RPMI8226 (cell line): ENCODE measurements around the gene PARP6.

Source experiments
- DNase-seq: peaks from one replicate; pipeline ENCODE4 v3.0.0-alpha.2; 2015

Gene PARP6

DNA sequence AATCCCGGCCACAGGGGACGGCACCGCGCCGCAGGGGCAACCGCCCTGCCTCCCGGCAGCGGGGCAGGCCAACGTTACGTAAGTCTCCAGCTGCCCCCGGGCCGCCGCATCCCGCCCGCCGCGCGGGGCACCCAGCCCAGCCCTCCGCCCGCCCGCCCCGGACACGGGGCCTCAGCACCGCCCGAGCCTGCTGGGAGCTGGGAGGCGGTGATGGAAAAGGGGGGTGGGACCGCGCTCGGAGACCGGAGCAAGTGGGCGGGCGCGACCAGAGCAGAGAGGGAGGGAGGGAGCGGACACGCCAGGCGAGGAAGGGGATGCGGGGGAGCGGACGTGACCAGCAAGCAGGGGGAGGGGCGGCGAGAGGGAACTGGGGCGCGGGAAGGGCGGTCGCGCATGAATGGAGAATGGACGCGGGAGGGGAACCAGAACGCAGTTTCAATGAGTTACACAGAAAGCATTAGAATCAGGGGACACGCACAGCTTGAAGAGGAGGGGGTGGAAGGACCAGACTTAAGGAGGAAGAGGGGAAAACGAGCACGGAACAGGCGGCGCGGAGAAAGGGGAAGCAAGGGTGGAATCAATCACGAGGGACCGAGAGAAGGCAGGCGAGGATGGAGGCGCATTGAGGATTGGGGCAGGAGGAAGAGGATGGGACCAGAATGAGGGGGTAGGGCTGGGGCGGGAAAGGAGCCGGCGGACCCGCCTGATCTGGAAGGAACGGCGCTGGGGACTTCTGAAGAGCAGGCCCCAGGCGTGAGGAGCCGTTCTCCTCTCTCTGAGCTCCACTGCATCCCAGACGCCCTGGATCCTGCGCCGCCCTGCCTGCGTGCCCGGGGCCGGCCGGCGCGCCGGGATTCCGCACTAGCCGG lies 41.9 kb downstream of the PARP6 start:
- DNase-seq, result peak; percentile 86

DNA sequence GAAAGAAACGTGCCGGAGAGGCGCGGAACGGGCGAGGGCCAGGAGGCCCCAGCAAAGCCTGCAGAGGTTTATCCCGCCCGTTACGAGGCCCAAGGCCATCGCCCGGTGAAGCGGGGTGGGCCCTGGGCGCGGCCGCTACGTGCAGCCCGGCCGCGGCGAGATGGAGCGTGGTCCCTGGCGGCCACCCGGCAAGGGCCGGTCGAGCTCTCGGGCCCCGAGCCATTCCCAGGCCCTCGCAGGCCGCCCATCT lies 42.5 kb downstream of the PARP6 start:
- DNase-seq, result no peak

DNA sequence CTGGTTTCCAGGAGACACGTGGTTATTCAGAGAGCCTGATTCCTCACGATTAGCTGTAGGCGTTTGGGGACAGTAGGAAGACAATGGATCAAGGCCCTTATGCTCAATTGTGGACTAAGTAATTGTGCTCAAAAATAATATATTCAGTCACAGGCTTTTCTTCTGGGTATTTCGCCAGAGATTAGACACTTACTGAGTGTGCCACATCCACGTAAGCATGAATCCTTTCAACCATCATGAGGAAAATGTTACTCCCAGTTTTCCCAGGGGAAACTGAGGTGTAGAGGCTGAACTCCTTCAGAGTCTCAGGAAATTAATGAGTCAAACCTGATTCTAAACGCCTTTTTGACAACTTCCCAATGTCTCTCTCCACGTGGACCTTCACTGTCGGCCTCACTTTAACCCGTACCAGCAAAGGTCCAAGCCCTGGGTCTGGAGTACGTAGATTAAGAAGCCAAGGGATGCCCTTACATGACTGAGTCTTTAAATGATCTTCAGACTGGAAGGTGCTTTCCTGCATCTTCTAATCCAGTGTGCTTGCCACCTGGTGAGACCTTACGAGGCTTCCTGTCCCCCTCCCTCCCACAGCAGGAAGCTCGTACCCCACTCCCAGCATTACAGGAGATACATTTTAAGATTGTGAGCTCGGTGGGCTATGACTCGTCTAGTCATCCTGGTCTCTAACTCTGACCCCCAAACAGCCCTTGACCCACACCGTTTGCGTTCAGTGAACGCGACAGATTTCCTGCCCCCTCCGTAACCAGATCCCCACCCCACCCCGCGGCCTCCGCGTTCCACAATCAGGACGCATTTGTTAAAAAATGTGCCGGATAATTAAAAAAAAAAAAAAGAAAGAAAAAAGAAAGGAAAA lies 43.0 kb downstream of the PARP6 start:
- DNase-seq, result peak; percentile 54

DNA sequence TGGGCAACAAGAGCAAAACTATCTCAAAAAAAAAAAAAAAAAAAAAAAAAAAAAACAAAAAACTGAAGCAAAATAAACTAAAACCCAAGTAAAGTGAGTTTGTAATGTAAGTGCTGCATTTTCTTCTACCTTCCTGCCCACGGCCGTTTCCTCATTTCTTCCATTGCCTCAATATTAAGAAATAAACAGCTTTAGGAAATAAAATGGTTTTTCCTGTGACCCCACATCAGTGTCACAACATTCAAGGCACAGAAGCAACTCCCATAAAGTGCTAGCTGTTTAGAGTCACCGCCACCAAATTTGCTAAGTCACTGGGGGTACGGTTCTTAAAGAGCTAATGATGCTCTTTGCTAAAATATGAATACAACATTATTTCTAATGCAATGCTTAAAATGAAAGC lies 44.6 kb downstream of the PARP6 start:
- no peak for DNase-seq

DNA sequence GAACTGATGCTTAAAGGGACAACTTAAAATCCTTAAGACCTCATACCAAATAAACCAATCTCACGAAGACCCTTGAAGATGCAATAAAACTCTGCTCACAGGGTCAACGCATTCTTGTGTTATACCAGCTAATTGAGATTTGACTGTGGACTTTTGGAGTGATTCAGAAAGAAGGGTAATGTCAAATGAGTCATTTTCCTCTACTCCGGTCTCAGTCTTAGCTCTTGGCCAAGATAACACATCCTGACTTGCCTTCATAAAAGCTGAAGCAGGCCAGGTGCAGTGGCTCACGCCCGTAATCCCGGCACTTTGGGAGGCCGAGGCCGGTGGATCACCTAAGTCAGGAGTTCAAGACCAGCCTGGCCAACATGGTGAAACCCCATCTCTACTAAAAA lies 45.2 kb downstream of the PARP6 start:
- peak; percentile 60 for DNase-seq

DNA sequence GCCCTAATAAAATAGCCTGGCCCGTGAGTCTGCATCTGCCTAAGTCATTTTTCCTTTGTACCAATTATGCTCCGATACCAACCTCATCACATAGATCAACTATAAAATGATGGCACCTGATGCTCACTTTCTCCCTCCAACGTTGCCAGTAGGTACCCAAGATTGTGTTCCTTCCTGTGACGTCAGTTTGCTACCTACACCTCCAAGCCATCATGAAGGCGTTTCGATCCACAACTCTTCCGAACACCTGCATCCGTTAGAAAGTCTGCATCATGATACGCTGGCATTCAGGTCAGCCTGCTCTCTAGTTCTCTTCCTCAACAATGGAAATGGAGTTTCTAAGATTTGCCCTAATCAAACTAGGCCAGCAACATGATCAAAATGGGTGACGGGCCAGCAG lies 49.1 kb downstream of the PARP6 start:
- no peak for DNase-seq

DNA sequence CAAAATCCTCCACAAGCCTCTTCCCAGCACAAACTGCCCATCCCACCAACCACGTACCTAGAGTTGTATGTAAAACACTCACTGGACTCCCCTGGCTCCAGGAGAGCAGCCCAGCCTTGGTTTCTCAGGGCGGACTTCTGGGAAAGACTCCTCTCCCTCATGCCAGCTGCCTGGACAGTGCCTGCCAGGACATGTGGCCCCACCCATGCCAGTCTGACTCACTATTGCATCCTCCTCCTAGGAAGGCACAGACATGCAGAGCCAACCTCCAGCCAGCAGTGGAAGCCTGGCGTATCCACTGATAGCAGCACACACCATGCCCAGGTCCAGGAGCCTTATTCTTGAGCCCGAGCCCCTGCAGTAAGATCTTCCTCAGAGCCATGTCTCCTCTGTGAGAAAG lies 50.0 kb downstream of the PARP6 start:
- DNase-seq, result no peak

DNA sequence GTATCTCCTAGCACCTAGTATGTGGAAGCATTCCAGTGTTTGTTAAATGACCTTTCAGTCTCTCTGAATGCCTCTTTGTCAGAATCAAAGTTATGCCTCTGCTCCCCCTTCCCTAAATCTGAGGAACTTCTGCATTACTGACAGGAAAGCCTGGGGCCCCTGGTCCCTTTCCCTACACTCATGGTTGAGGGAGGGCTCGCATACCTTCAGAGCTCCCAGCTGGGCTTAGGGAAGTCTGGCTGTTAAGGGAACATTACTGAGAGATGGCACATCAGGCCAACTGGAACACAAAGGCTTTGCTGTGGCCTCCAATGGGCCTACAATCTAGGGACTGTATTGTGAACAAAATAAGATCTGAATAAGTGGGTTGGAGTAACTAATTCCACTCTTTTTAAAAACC lies 51.7 kb downstream of the PARP6 start:
- DNase-seq, result no peak

DNA sequence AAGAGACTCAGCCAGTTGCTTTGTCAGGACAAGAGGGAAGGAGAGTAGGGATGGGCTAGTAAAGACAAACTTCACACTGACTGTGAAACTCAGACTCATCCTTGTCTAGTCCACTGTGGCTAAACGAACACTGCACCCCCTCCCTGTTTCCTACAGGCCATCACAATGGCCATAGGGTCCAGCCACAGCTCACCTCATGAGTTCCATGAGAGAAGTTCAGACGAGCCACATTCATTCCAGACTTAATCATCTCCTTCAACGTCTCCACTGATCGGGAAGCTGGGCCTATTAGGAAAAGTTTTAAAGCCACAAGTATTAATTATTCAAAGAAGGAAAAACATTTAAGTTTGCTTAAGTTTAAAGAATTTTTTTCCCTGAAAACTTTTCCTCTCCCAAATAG lies 55.1 kb downstream of the PARP6 start:
- no peak for DNase-seq

DNA sequence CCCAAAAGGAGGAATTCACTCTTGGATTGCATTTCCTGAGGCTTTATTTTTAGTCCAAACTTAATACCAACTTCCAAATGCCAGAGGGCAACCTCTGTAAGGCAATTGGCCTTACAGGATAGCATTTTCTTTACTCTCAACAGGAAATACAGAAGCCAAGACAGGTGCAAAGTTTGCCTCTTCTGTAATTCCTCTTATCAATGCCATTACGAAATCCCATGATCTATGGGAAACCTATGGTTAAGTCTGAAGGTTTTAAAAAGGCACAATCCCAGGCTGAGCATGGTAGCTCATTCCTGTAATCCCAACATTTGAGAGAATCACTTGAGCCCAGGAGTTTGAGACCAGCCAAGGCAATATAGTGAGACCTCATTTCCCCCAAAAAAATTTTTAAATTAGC lies 56.3 kb downstream of the PARP6 start:
- DNase-seq, result no peak

DNA sequence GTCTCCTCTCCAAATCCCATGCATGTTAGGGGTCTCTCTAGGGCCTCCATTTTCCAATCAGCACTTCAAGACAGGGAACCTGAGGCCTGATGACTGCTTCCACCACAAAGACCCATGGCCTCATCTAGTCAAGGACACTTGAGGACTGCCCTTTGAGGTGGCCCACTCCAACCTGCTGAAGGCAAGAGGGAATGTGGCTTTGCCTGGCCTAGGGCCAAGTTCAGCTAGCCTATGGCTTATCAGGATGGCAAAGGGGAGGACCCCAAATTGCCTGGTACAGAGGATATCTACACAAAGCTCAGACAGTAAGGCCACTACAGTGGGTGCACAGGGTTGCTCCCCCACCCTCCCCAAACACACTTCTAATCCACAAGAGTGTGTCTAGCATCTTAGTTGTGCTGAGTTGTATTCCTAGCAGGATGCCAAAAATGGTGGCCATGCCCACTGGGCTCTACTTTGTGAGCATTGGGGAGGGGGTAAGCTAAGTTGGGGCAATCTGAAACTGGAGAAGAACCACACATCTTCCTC lies 64.7 kb downstream of the PARP6 start:
- no peak for DNase-seq

DNA sequence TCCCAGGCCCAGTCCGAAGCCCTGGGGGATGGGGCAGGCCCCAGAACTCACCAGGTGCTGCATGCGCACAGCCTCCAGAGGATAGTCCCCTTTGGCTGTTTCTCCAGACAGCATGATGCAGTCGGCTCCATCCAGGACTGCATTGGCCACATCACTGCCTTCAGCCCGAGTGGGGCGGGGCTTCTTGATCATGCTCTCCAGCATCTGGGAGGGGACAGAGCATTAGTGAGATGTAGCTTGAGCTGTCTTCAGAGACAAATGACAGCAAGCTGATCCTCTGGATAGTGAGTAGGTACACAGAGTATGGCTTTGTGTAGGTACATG lies 65.7 kb downstream of the PARP6 start:
- DNase-seq, result no peak

DNA sequence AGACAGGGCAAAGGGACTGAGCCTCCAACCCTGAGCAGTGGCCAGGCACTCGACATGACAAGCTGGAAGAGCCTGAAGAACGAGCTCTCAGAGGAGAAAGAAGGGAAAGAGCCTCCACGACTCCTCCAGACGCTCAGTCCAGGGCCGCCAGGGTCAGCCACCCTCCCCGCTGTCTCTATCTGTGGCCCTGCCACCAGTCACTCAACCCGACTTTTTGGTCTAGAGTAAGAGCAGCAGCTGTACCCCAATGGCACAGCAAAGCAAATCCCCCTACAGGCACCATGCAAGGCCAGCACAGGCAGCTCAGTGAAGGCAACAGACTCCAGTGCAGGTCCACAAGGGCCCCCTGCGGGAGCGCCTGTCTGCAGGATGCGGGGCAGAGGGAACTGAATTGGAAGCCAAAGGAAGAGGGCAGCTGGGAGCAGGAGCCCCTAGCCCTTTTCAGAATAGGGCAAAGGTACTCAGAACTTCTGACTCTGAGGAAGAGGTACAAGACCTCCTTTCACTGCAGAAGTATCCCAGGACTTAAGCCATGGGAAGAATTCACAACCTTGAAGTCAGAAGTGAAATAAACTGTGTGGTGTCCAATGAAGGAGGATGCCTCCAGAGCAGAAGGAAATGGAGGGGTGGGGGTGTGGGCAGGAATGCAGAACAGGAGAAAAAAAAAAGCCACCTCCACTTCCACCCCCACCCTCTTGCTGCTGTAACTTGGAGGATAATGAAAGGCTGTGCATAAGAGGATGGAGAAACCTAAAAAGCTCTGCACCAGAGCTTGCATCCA lies 66.3 kb downstream of the PARP6 start:
- no peak for DNase-seq

DNA sequence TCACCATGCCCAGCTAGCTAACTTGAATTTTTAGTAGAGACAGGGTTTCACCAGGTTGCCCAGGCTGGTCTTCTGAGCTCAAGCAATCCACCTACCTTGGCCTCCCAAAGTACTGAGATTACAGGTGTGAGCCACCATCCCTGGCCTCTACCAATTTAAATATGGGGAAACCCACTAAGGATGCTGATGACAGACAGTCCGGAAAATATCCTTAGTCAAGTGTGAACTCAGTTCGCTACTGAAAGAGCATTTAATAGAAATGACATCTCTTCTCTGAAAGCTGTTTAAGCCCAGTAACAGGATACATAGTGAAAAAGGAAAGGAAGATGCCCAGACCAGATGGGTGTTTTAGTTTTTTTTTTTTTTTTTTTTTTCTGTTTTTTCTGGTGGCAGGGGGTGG lies 67.1 kb downstream of the PARP6 start:
- no peak for DNase-seq

DNA sequence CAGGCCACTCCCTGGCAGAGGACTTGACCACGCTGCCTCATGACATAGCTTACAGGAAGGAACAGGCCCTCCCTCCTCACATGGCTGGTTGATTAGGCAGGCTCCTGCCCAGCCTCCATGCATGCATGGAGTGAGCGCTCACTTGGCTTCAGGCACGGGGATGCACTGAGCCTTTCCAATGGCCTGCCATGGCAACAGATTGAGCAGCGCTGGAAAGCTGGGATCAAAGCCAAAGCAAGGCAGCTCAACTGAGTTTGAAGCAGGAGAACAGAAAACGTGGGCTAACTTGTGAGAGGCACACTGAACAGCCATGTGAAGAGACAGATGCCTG lies 68.9 kb downstream of the PARP6 start:
- DNase-seq, result no peak

DNA sequence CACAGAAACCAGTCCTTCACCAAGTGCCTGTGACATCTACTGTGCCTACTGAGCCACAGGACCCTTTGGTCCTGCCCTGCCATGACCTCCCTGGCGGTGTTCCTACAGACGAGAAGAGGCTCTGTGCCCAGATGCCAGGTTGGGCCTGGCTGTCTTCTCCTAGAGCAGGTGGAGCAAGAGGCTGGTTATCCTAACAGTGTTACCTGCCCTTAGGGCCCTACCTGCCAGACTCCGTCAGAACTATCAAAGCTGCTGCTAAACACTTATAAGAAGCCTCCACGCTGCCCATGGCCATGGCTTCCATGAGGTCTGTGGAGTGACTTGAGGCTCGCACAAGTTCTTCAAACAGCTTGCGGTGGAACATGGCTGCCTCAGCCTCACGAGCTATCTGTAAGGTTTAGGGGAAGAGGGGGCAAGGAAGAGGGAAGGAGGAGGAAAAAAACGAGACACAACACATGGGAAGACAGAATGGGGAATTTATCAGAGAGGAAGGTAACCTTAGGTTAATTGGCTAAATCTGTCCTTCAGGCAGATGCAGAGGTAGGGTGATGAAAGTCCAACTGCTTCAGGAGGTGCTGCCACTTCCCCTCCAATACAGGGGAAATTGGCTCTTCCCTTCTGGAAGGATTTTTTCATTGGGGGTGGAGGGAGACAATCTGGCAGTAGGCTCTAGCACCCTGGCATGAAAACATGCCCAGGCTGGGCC lies 69.4 kb downstream of the PARP6 start:
- no peak for DNase-seq

DNA sequence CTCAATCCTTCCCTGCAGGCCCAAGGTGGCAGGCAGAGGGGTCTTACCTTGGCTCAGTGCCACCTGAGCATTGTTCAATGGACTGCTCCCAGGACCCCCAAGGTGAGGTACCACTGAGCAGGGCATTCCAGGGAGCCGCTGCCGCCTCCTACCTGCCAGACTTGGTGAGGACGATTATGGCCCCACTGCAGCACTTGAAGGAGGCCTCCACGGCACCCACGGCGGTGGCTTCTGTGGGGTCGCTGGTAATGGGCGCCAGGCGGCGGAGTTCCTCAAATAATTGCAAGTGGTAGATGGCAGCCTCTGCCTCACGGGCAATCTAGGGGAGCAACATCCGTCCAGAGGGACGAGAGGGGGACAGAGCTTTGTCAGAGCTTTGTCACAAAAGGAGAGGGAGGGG lies 70.1 kb downstream of the PARP6 start:
- no peak for DNase-seq

DNA sequence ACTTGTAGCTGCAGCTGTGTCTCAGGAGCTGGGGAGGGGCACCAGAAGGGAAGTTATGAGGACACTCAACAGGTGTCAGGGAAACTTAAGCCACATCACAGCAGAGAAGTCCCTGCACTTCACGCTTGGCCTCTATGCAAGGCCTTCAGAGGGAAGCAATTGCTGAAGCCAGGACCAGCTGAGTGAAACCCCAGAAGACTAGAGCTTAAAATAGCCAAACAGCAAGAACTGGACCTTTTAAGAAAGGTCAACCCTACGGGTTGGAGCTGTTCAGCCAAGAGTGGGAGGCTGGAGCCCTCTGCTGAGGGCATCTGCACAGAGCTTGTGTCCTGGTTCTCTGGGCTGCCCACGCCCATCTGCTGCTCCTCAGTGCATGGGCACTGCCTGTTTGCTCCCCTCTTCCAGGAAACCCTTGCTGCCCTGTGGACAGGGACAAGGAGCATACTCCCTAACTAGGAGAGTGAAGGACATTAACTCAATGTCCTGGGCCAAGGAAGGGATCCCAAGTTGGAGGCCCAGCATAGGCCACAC lies 70.9 kb downstream of the PARP6 start:
- peak; percentile 46 for DNase-seq

DNA sequence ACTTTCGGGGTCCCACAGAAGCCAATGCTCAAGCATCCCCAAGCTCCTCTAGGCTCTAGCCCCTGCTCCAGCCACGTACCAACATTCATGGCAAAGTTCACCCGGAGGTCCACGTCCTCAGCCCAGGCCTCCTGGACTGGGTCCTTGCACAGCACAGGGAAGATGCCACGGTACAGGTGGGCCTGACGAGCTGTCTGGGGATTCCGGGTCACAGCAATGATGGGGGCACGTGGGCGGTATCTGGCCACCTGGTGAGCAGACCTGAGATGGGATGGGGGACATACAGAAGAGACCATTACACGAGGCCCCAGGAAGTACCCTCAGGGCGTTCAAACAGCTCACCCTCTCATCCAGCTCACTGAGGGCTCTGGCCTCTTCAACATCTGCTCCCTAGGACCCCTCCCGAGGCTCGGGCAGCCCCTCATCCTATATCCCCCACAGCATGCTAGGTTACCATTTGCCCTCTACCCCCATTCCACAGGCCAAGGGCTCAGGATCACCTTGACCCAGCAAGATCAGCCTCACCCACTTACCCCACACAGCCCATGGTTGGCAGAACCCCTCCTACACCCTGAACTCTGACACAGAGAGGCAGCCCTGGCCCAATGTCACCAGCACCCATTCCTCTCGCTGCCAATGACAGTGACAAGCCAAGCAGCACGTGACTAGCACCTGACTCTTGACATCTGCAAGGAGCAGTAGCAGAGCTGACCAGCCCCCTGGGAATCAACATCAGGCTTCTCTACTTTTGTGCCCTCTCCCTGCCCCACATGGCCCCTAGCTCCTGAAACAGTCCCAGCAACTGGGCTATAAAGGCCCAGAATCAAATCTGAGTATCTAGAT lies 71.7 kb downstream of the PARP6 start:
- no peak for DNase-seq

DNA sequence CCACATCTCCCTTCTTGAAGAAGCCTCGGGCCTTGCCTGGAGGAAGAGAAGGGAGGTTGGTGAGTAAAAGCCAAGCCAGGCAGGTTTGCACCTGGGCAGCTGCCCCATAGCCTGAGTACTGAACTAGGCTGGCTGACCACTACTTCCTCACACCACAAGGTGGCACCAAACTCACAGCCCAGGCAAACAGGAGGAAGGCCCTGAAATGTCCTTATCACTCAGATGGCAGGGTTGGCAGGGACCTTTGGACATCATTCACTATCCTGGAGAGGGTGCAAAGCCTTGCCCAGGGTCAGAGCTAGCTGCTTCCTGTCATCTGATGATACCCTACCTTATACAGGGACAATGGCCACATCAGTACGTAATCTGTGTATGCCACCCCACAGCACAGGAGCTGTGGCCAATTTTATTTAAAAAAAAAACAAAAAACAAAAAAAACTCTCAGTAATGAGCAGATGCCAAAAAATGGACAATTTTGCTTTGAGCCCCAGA lies 72.6 kb downstream of the PARP6 start:
- peak; percentile 86 for DNase-seq

DNA sequence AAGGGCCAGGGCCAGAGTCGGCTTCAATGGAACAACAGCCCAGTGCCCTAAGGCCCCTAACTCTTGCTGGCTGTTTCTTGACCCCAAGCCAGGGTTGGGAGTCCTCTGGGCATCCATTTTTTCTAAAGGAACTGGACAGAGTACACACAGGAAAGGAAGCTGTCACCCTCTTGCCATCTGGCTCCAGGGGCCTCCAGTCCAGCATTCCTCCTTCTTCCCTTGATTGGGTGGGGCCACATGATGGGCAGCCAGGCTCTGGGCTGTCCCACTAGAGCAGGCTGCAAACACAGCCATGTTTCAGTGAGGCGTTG lies 73.2 kb downstream of the PARP6 start:
- DNase-seq, result no peak
